AG04450 (cell line): Measurements from ENCODE around the gene TSPAN13. TPM values are rescaled to one million over a fixed set of nuclear protein-coding genes. Genes with fewer than 3 reads are reported as not detected.

Experiments
- CTCF ChIA-PET: fragments of 300-600, 350-600 bp; formaldehyde crosslinking; extraction: SDS; loops from one replicate; lab custom pipeline; 2022; ENCODE audit warnings: antibody characterized with exemption, inconsistent platforms; lab: Charles Lee
- POLR2A ChIA-PET: fragments of 350-600 bp; formaldehyde crosslinking; extraction: SDS; loops from one replicate; lab custom pipeline; 2021; ENCODE audit warnings: antibody characterized with exemption, inconsistent platforms; lab: Yijun Ruan, JAX
- DNase-seq: peaks from one replicate; pipeline ENCODE4 v3.0.0-alpha.2; 2011; ENCODE audit warnings: low read depth, low spot score
- H3K27ac ChIP-seq: one replicate; pipeline ENCODE4 v1.5.1; 2012; ENCODE audit warnings: low read depth, low read length, control low read depth
- H3K27me3 ChIP-seq: one replicate; pipeline ENCODE4 v1.6.0; 2012; ENCODE audit warnings: low read length; ENCODE audit not compliant: control insufficient read depth, insufficient read depth
- H3K4me3 ChIP-seq: 2 replicates; pipeline ENCODE4 v1.5.1; 2011; ENCODE audit warnings: mild to moderate bottlenecking, low read depth, low read length, control low read depth
- H3K9me3 ChIP-seq: 2 replicates; pipeline ENCODE4 v1.5.1; 2012; ENCODE audit warnings: low read length; ENCODE audit not compliant: control insufficient read depth, insufficient read depth
- polyA plus RNA-seq: library from polyadenylated mRNA; depleted of rRNA; stranded (reverse); fragments of >200 nt; gene quantifications from 2 replicates; pipeline ENCODE4 v1.2.3, GENCODE V29; 2011
- TF ChIP-seq, protein P1 (sequence below): IDR thresholded peaks from 2 replicates; pipeline ENCODE4 v1.5.1; 2011; ENCODE audit warnings: low read depth, low read length, control low read depth, inconsistent platforms

Gene TSPAN13
- polyA plus RNA-seq, 1 experiment = 10.1 TPM

DNA sequence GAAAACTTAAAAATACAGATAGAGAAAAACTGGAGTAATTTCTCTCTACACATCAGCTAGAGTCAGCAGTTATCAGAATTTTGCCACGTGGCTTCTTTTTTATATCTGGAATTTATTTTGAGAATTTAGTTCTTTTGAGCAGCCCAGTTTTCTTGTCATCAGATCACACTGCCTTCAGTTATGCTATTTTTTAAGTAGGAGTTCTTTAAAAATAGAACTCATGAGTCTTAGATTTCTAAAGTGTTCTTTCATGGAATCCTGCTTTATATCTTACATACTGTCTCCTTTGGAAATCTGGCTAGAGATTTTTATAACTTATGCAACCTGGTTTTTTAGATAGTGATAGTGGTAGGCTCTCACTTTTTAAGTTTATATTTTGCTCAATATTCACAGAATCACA is 27.0 kb downstream of the TSPAN13 start:
- TF ChIP-seq, protein P1, sequence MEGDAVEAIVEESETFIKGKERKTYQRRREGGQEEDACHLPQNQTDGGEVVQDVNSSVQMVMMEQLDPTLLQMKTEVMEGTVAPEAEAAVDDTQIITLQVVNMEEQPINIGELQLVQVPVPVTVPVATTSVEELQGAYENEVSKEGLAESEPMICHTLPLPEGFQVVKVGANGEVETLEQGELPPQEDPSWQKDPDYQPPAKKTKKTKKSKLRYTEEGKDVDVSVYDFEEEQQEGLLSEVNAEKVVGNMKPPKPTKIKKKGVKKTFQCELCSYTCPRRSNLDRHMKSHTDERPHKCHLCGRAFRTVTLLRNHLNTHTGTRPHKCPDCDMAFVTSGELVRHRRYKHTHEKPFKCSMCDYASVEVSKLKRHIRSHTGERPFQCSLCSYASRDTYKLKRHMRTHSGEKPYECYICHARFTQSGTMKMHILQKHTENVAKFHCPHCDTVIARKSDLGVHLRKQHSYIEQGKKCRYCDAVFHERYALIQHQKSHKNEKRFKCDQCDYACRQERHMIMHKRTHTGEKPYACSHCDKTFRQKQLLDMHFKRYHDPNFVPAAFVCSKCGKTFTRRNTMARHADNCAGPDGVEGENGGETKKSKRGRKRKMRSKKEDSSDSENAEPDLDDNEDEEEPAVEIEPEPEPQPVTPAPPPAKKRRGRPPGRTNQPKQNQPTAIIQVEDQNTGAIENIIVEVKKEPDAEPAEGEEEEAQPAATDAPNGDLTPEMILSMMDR = no peak
- Histone ChIP-seq H3K4me3 (no peak overlapping the region), H3K9me3 (no peaks in the 10 kb centered on the region), H3K27me3 (no peaks in the 10 kb centered on the region), H3K27ac (no peak overlapping the region)
- POLR2A ChIA-PET = no interaction called here
- CTCF ChIA-PET = interaction anchor here (1.0 to 3.1 kb wide), 3 partner anchors 19 to 216 kb away, joined by 4 to 14 read pairs (median 4); no protein-coding TSS in a partner anchor
- DNase-seq = no peak

DNA sequence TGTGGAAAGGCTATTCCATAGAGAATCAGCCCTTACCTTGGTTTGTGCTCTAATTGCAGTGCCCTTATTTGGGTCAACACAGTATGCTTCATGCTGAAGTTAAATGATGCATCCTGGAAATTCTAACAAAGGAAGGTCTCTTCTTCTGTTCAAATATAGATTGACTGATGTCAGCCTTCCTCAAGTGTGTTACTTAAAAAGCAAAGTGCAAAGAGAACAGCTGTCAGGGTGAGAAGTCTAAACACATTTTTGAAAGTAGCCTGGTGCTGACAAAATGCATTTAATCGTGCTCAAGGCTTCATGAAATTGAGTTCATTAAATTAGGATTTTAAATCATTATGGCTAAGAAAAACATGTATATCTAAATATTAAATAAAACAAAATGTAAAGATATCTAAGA is 31.8 kb downstream of the TSPAN13 start:
- no peak overlapping the region for H3K27ac ChIP-seq
- no peaks in the 10 kb centered on the region for H3K27me3 ChIP-seq
- DNase-seq = no peak
- H3K4me3 ChIP-seq = no peak overlapping the region
- ChIA-PET CTCF (no interaction called here), POLR2A (no interaction called here)
- no peaks in the 10 kb centered on the region for H3K9me3 ChIP-seq
- TF ChIP-seq, protein P1 = no peak

DNA sequence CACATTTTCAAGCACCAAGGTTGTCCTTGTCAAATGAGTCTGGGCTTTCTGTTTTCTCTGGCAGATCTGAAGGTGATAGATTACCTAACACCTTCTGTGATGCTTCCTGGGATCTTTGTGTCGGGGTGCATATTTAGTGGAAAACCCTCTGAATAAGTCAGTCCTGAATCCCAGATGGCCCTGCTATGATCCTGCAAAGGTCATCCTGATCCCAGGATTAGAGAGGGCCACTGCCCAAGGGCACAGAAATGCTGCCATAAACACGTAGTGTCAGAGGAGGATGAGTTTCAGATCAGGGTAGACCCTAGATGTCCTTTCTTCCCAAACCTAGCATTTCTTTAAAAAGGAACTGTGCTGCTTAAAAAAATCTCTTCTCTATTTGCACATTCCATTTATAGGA is 32.3 kb downstream of the TSPAN13 start:
- POLR2A ChIA-PET = no interaction called here
- DNase-seq = no peak
- H3K4me3 ChIP-seq = no peak overlapping the region
- no peaks in the 10 kb centered on the region for H3K27me3 ChIP-seq
- CTCF ChIA-PET = interaction anchor here (2.4 kb wide), 1 partner anchor 15 kb away, joined by 14 read pairs; no protein-coding TSS in a partner anchor
- H3K27ac ChIP-seq = no peak overlapping the region
- H3K9me3 ChIP-seq = no peaks in the 10 kb centered on the region
- TF ChIP-seq, protein P1 = no peak

GRCh38 chr7:16786257-16786656 is 32.7 kb downstream of the TSPAN13 start:
- no peak overlapping the region for H3K27ac ChIP-seq
- DNase-seq = no peak
- TF ChIP-seq, protein P1 = no peak
- no peaks in the 10 kb centered on the region for H3K27me3 ChIP-seq
- H3K4me3 ChIP-seq = no peak overlapping the region
- POLR2A ChIA-PET = no interaction called here
- H3K9me3 ChIP-seq = no peaks in the 10 kb centered on the region
- CTCF ChIA-PET = interaction anchor here (2.4 kb wide), 1 partner anchor 15 kb away, joined by 14 read pairs; no protein-coding TSS in a partner anchor

DNA sequence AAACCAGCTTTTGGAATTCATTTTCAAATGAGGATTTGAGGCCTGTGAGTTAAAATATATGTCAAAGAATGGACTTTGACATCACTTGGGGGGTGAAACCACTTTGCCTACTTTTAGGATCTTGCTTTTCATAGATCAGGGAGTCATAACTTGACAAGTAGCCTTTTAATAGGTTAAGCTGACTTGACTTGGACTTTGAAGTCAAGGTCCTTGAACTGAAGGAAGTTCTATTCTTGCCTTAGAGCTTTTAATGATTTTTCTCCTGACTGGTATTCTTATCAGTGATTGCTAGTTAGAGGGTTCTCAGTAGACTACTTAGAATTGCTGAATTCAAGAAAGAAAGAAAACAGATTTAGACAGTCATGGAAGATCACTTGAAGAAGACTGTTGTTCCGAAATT is 33.6 kb downstream of the TSPAN13 start:
- Histone ChIP-seq H3K27ac (no peak overlapping the region), H3K9me3 (no peaks in the 10 kb centered on the region), H3K27me3 (no peaks in the 10 kb centered on the region), H3K4me3 (no peak overlapping the region)
- DNase-seq = no peak
- CTCF ChIA-PET = interaction anchor here (0.9 to 2.4 kb wide), 2 partner anchors 14 to 131 kb away, joined by 3 to 14 read pairs; no protein-coding TSS in a partner anchor
- POLR2A ChIA-PET = no interaction called here
- TF ChIP-seq, protein P1 = no peak
